Measurements from ENCODE around the gene AGAP2.

DNA sequence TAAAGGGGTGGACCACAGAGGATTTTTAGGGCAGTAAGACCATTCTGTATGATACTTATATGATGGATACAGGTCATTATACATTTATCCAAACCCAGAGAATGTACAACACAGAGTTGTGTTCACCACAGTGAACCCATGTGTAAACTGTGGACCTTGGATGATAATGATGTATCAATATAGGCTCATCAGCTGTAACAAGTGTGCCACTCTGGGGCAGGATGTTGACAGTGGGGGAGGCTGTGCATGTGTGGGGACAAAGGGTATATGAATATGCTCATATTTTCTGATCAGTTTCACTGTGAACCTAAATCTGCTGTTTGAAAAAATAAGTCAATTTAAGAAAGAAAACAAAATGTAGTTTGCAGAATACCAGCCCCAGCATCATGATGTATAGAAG is 58.8 kb downstream of the AGAP2 start:
- TF ChIP-seq, protein P1, sequence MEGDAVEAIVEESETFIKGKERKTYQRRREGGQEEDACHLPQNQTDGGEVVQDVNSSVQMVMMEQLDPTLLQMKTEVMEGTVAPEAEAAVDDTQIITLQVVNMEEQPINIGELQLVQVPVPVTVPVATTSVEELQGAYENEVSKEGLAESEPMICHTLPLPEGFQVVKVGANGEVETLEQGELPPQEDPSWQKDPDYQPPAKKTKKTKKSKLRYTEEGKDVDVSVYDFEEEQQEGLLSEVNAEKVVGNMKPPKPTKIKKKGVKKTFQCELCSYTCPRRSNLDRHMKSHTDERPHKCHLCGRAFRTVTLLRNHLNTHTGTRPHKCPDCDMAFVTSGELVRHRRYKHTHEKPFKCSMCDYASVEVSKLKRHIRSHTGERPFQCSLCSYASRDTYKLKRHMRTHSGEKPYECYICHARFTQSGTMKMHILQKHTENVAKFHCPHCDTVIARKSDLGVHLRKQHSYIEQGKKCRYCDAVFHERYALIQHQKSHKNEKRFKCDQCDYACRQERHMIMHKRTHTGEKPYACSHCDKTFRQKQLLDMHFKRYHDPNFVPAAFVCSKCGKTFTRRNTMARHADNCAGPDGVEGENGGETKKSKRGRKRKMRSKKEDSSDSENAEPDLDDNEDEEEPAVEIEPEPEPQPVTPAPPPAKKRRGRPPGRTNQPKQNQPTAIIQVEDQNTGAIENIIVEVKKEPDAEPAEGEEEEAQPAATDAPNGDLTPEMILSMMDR (conservative IDR thresholded peaks at IDR 0.05) = no peak
- no peak for TF ChIP-seq ZFX (IDR thresholded peaks at IDR 0.05)
